OCI-LY3 (cell line): Measurements from ENCODE around the gene MYO1G.

Experiments used
- H2AFZ ChIP-seq: fragments of 200-600, 300-600 bp; shearing (Covaris generic); 2 replicates; pipeline ENCODE4 v1.6.0; 2014; ENCODE audit warnings: antibody characterized with exemption, low read depth, low read length
- H3K27ac ChIP-seq: fragments of 200-600, 300-600 bp; sonication (generic); 2 replicates; pipeline ENCODE4 v1.5.1; 2014; ENCODE audit warnings: mild to moderate bottlenecking, low read length, moderate library complexity, mixed read lengths
- H3K27me3 ChIP-seq: fragments of 200-600, 300-600 bp; sonication (generic); 2 replicates; pipeline ENCODE4 v1.6.1; 2014; ENCODE audit warnings: low read depth, low read length, mixed read lengths
- H3K36me3 ChIP-seq: fragments of 200-600, 300-600 bp; sonication (generic); replicated peaks from 2 replicates; pipeline ENCODE3; 2014; ENCODE audit warnings: low read depth, low read length, mixed read lengths
- H3K4me1 ChIP-seq: fragments of 300-600, 200-600 bp; sonication (generic); 2 replicates; pipeline ENCODE4 v1.6.1; 2014; ENCODE audit warnings: low read length, mixed read lengths
- H3K4me2 ChIP-seq: fragments of 200-600, 300-600 bp; sonication (generic); 2 replicates; pipeline ENCODE4 v1.6.1; 2014; ENCODE audit warnings: low read length, mixed read lengths
- H3K4me3 ChIP-seq: fragments of 300-600, 200-600 bp; sonication (generic); 2 replicates; pipeline ENCODE4 v1.5.1; 2014; ENCODE audit warnings: antibody characterized with exemption, mild to moderate bottlenecking, low read length, moderate library complexity
- H3K79me2 ChIP-seq: fragments of 300-600, 200-600 bp; shearing (Covaris generic); 2 replicates; pipeline ENCODE4 v1.6.1; 2014; ENCODE audit warnings: mild to moderate bottlenecking, low read length, mixed read lengths
- H3K9ac ChIP-seq: fragments of 300-600, 200-600 bp; shearing (Covaris generic); 2 replicates; pipeline ENCODE4 v1.6.0; 2014; ENCODE audit warnings: mild to moderate bottlenecking, low read length, moderate library complexity
- H3K9me3 ChIP-seq: fragments of 200-600, 300-600 bp; shearing (Covaris generic); 2 replicates; pipeline ENCODE4 v1.6.1; 2014; ENCODE audit warnings: low read length, mixed read lengths; ENCODE audit not compliant: insufficient read depth
- H4K20me1 ChIP-seq: fragments of 200-600, 300-600 bp; sonication (generic); 2 replicates; pipeline ENCODE4 v1.6.1; 2016; ENCODE audit warnings: low read length, mixed read lengths; ENCODE audit not compliant: insufficient read depth
- CTCF ChIP-seq: fragments of 200-600, 300-600 bp; sonication (generic); IDR thresholded peaks from 2 replicates; pipeline ENCODE4 v1.5.1; 2014; ENCODE audit warnings: antibody characterized with exemption, low read length, low read depth
- EZH2phosphoT487 ChIP-seq: fragments of 200-600 bp; shearing (Covaris generic); IDR thresholded peaks from 2 replicates; pipeline ENCODE4 v1.6.1; 2018; ENCODE audit warnings: antibody characterized with exemption, mixed run types, low read depth

Gene MYO1G

GRCh38 chr7:44956157-44956766 is 22.6 kb downstream of the MYO1G start:
- no peaks in the 10 kb centered on the region for H3K79me2 ChIP-seq
- H3K9me3 ChIP-seq = no peaks in the 10 kb centered on the region
- no peak overlapping the region for H2AFZ ChIP-seq
- H3K4me2 ChIP-seq = no peak overlapping the region
- no peak overlapping the region for H3K27ac ChIP-seq
- no peaks in the 10 kb centered on the region for H3K4me1 ChIP-seq
- TF ChIP-seq EZH2phosphoT487 (no peak), CTCF (no peak)
- H3K9ac ChIP-seq = no peak overlapping the region
- H3K4me3 ChIP-seq = no peak overlapping the region
- H4K20me1 ChIP-seq = no peaks in the 10 kb centered on the region
- peaks cover 7% of the 10 kb centered on the region; the same call in 1 of the 2 replicates for H3K27me3 ChIP-seq
- no peaks in the 10 kb centered on the region for H3K36me3 ChIP-seq

DNA sequence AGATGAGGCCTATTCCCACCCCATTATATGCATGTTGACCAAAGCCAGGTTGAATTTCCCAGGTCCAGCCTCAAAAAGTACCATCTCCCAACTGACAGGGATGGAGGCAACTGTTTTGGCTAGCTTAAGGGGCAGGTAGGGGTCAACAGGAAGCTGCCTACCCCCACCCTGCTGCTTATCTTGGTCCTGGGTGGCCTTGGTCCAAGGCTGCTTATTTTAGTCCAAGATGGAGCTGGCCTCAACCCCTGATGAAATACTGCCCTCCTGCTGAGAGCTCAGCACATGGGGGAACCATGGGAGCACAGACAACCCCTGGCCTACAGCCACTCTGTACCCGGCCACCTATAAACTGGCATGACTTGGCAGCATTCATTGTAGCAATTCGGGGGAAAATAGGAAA is 23.1 kb downstream of the MYO1G start:
- no peak overlapping the region for H3K4me2 ChIP-seq
- H3K4me3 ChIP-seq = no peak overlapping the region
- TF ChIP-seq EZH2phosphoT487 (no peak), CTCF (no peak)
- H3K9me3 ChIP-seq = no peaks in the 10 kb centered on the region
- no peaks in the 10 kb centered on the region for H3K36me3 ChIP-seq
- H2AFZ ChIP-seq = no peak overlapping the region
- no peaks in the 10 kb centered on the region for H3K4me1 ChIP-seq
- H4K20me1 ChIP-seq = no peaks in the 10 kb centered on the region
- no peak overlapping the region for H3K27ac ChIP-seq
- peaks cover 10% of the 10 kb centered on the region for H3K27me3 ChIP-seq
- no peaks in the 10 kb centered on the region for H3K79me2 ChIP-seq
- no peak overlapping the region for H3K9ac ChIP-seq

DNA sequence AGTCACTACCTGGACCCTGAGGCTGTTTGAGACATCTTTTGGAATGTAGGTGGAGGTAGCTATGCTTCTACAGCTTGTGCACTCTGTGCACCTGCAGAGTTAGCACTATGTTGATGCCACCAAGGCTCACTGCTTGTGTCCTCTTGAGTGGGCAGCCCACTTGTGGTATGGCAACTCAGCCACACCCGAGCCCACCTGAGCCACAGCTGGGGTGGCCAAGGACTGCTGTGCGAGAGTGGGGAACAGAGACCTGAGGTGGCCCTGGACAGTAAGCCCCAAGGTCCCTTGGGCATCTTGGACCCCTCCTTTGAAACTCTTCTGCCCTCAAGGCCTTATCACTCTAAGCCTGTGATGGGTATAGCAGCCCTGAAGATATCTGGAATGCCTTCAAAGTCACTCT is 25.7 kb downstream of the MYO1G start:
- Histone ChIP-seq H3K9ac (no peak overlapping the region), H3K4me3 (no peak overlapping the region), H4K20me1 (no peaks in the 10 kb centered on the region), H2AFZ (no peak overlapping the region), H3K36me3 (no peaks in the 10 kb centered on the region), H3K79me2 (no peaks in the 10 kb centered on the region), H3K4me1 (no peaks in the 10 kb centered on the region), H3K27ac (no peak overlapping the region), H3K9me3 (no peaks in the 10 kb centered on the region), H3K27me3 (peaks cover 24% of the 10 kb centered on the region), H3K4me2 (no peak overlapping the region)
- TF ChIP-seq EZH2phosphoT487 = no peak
- TF ChIP-seq CTCF = no peak

GRCh38 chr7:44949303-44949702 is 29.5 kb downstream of the MYO1G start:
- no peaks in the 10 kb centered on the region for H3K4me1 ChIP-seq
- H3K27me3 ChIP-seq = peaks cover 26% of the 10 kb centered on the region
- H3K36me3 ChIP-seq = no peaks in the 10 kb centered on the region
- H3K4me2 ChIP-seq = no peak overlapping the region
- no peak overlapping the region for H3K4me3 ChIP-seq
- H3K79me2 ChIP-seq = no peaks in the 10 kb centered on the region
- H3K9ac ChIP-seq = no peak overlapping the region
- no peak overlapping the region for H3K27ac ChIP-seq
- TF ChIP-seq EZH2phosphoT487 (no peak), CTCF (no peak)
- H3K9me3 ChIP-seq = no peaks in the 10 kb centered on the region
- no peaks in the 10 kb centered on the region for H4K20me1 ChIP-seq
- H2AFZ ChIP-seq = no peak overlapping the region
